Activated CD4-positive, alpha-beta T cell treated with anti-CD3 and anti-CD28 coated beads for 1 hour (primary cell): ENCODE data around the gene SYTL3.

Experiments
- DNase-seq: peaks from one replicate; pipeline ENCODE4 v3.0.0-alpha.2; 2020

Gene SYTL3

DNA sequence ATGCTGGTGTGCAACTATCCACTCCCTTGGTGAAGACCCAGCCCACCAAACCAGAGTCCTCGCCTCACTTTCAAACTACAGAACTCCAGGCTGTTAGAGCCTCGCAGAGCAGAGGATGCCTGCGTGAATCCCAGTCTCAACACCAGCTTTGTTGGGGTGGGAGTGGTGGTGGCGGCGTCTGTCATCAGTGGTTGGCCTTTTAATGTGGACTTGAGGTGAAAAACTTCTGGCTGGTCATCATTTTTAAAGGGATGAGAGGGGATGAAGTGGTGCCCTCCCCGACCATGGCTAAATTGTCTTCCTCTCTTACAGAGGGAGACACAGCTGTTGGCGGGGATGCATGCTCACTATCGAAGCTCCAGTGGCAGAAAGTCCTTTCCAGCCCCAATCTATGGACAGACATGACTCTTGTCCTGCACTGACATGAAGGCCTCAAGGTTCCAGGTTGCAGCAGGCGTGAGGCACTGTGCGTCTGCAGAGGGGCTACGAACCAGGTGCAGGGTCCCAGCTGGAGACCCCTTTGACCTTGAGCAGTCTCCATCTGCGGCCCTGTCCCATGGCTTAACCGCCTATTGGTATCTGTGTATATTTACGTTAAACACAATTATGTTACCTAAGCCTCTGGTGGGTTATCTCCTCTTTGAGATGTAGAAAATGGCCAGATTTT is 114.5 kb downstream of the SYTL3 start:
- DNase-seq: no peak

DNA sequence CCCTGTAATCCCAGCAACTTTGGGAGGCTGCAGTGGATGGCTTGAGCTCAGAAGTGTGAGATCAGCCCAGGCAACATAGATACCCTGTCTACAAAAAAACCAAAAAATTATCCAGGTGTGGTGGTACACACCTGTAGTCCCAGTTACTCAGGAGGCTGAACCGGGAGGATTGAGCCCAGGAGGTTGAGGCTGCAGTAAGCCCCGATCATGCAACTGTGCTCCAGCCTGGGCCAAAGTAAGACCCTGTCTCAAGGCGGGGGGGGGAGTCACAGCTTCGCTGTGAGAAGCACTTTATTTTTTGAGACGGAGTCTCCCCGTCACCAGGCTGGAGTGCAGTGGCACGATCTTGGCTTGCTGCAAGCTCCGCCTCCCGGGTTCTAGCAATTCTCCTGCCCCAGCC is 115.1 kb downstream of the SYTL3 start:
- no peak for DNase-seq

GRCh38 chr6:158765499-158766068 is 115.7 kb downstream of the SYTL3 start:
- DNase-seq: no peak

- DNase-seq: no peak
Observed at GRCh38 chr6:158766621-158767455, 117.0 kb downstream of the SYTL3 start.

DNA sequence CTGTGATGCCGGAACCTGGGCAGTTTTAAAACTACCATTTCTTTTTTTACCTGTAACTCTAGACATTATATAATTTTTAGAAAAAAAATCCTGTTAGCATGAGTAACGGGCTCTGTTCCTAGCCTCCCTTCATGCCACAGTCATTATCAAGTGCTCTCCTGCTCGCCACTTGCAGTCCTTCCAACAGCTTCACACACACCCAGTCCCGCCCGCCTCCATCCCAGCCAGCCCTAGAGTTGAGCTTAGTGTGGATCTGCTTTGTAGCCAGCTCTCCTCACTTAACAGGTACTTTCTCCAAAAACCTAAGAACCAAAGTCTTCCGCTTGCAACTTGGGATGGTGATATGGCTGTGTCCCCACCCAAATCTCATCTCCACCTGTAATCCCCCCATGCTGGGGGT is 117.9 kb downstream of the SYTL3 start:
- no peak for DNase-seq

GRCh38 chr6:158768436-158768835 is 118.6 kb downstream of the SYTL3 start:
- no peak for DNase-seq

DNA sequence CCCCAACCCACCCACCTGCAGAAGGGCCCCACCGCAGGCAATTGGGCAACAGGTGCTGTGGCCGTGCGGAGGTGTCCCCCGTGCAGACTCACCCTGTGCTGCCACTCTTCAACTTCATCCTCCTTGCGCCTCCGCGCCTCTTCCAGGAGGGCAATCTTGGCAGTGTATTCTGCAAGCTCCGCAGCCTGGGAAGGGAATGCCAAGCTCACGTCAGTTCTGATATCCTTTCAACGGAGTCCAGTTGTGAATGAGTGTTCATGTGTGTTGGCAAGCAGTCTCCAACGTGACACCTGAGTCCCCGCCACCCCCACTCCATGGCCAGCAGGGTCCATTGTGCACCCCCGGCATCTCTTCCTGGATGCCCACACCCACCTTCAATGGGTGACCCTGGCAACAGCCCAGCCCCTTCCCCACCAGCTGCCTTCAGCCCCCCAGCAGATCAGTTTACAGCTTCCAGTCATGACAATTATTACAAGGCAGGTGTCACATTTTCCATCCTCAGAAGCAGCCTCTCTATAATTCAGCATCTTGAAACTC is 119.4 kb downstream of the SYTL3 start:
- no peak for DNase-seq

DNA sequence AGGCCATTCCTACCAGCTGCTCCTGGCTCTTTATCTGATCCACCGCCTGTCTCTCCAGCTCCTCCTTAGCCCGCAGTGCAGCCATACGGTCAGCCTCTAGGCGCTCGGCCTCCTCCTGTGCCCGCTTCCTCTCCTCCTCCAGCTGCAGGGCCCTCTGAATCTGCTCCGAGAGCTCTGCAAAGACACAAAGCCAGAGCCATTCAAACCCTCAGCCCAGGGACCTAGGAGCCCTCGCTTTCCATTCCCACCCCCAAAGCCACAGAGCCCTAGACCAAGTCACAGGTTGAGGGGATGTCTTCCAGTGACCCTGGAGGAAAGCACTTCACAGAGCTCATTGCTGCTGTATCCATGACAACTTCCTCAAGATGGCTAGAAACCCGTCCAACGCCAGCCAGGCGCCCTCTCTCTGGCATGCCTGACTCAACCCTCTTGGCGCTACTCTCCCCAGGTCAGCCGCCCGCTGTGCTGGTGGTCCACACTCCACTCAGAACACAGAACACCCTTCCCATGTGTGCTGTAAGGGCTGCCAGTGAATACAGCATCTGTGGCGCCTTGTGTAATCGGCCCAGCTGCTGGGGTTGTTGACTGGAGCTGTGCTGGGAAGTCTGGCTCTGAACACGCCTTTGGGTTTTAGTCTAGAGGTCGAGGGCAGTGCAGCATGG is 120.0 kb downstream of the SYTL3 start:
- DNase-seq: no peak

DNA sequence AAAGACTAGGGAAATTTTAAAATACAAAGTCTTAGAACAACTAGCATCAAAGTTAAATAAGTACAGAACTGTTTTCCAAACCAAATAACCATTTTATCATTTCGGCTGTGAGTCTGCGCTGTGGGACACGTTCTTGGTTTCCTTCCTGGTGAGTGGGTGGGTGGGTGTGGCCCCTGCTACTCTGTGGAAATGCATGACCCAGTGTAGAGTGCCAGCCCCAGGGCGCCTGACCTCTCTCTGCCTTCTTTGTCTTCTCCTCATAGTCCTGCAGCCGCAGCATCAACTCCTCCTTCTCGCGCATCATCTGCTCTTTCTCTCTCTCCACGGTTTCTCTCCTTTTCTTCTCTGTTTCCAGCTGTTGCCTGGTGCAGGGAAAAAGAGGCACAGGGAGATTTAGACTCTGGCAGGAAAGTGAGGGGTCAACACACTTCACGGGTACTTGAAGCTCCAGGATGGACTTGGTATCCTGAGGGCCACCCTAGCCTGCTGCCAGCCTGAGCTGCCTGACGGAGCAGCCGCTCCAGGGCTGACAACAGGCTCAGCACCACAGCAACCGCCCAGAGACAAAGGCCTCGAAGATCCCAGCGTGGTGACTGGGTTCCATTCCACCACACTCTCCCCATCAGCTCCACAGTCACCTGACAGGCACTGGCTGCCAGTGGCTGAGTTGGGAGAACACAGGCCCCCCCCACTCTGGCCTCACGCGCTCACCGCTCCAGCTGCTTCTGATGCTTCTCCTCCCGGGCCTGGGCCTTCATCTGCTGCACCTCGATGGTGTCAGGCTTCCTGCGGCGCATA is 120.9 kb downstream of the SYTL3 start:
- DNase-seq: no peak

DNA sequence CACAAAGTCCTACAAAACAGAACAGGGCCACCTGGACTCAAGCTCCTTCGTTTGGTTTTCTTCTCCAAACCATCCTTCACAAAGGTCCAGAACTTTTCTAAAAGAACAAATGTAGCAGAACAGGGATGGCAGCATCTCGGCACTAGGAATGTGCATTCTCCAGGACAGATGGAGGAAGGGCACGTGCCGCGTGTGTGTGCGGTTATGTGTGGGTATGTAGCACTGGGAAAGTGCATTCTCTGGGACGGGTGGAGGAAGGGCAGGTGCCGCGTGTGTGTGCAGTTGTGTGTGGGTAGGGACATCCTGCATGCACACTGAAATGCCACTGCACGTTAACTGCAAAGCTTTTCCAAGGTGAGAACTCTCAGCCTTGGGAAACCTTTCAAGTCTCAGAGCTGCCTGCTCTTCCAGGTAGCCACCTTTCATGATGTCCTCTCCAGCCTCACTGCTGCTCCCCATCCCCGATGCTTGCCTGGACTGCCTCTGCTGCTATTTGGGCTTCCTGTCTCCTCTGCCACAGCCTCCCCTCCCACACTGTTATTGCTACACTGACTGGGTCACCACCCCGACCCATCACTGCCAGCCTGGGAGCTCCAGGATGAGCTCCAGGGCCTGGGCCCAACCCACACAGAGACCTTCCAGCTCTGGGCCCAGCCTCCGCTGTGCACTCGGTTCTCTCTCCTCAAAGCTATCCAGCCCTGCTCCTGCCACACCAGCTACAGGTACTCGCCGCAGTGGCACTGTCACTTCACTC is 121.7 kb downstream of the SYTL3 start:
- no peak for DNase-seq

DNA sequence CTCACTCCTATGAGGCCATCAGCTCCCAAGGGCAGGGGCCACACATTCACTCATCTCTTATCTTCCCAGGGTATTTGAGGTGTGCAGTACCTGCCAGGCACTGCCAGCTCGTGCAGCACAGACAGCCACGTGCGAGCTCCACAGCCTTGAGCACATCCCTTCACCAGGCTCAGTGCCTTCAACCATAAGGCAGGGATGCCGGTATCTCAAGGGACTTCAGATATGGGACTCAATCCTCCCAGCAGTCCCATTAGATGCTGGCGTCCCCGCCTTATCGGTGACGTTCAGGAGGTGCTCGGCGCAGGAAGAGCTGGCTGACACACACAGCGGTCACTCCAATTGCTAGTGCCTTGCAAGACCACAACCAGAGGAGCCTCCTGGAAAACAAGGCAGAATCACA is 122.3 kb downstream of the SYTL3 start:
- no peak for DNase-seq

GRCh38 chr6:158772851-158773371 is 123.1 kb downstream of the SYTL3 start:
- no peak for DNase-seq

DNA sequence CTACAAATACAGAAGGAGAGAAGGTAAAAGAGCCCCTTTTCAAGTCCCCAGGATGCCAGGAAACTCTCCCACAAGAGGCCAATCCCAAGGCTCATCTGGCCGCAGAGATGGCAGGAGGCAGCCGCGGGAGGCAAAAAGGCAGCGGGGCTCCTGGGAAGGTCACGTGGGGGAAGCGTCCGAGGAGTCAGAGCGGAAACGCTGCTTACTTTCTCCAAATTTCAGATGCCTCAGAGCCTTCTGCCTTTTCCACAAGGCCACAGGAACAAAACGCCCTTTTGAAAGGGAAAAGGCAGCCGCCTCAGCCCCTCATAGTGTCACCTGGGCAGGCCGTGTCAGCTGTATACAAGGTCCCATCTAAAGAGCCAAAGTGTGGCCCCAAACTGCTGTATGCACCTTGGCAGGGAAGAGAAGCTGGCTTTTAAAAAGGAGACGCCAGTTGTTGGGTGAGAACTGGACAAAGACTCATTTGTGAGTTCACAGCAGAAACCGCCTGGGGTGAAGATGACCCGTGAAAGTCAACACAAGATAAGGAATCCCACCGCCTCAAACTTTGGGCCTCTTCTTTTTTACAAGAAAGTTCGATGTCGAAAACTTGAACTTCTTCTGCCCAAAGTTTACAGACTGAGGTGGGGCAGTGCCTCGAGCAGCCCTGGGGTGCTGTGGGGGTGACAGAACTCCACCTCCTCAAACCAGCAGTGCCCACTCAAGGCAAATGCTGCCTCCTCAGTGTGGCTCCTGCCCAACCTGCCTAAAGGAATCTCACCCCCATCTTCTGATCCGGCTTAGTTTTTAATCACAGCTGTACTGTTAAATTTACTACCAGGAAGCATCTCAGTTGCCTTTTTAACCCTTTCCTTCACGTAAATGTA is 124.0 kb downstream of the SYTL3 start:
- DNase-seq: no peak

GRCh38 chr6:158774717-158775449 is 125.0 kb downstream of the SYTL3 start:
- no peak for DNase-seq

- no peak for DNase-seq
Observed at GRCh38 chr6:158775832-158776231, 126.0 kb downstream of the SYTL3 start.

GRCh38 chr6:158776737-158777136 is 126.9 kb downstream of the SYTL3 start:
- no peak for DNase-seq

DNA sequence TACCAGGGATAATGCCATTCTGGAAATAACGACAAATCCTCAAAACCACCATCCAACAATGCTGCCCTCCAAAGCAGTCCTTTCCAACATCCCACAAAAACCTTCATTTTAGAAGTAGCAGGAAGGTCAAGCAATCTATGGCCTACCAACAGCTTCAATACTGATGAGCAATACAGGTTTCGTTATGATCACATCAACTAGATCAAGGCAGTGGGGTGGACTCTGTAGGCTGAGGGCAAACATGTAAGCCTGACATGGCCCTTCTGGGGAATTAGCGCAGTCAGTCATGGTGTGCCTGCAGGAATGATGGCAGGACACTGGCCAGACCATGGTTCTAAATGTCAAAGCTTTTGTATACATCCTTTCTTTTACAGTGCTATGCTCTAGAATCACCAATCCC is 127.7 kb downstream of the SYTL3 start:
- DNase-seq: no peak

DNA sequence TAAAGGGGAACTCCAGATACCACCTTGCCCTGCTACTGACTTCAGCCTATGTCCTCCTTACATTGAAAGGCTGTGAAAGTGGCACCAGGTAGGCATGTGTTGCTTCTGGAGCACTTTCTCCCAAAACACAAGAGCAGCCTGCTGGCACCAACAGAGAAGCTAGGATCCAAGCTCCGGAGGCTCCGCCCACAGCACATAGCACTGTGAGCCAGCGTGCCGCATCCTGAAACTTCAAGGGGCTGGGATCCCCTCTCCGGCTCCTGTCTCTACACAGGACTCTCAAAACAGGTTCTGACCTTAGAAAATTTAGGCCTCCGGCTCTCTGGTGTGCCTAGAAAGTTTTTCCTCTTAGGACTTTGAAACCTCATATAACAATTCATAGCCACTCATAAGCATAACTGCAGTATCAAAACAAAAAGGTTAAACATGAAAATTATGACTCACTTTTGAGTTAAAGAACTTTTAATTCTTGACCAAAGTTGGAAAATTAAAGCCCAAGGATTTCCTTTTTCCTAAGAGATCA is 128.2 kb downstream of the SYTL3 start:
- no peak for DNase-seq

DNA sequence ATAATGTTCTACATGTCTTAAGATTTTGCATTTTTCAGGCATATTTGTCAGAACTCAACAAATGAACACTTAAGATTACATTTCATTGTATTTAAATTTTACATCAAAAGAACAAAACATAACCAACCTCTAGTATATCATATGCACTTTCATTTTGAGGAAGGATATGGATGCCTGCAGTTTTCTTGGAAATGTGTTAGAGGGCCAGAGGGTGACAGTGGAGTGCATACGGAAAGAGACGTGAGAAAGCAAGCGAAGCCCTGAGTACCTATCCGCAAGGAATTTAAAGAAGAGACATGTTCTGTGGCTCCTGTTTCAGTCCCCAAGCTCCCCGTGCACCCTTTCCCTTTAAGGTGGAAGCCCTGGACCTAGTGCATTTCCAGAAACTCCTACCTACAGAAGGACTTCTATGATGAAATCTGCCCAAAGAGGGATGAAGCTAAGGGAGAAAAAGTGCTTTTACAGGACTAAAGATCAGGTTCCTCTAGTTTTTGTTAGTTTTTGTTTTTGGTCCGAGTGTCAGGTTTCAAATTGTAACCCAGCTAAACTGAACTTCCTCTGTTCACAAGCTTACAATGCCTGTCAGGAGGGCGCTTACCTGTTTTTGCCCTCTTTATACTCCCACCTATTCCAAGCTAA is 130.5 kb downstream of the SYTL3 start:
- no peak for DNase-seq
